ENCODE results near the gene MLKL.
A peak's percentile ranks its signal among the peaks of the same experiment; 100 is the strongest.
"Not testable (repeated sequence)": the region's sequence is repeated elsewhere in the genome, so short reads cannot be mapped to it uniquely, and the experiment has no call there.

MLKL gene

GRCh38 chr16:74699666-74700065, 996 bp downstream of the MLKL start:
- no peak for DNase-seq (ENCODE audit: low read depth)

GRCh38 chr16:74698222-74698621, 2.4 kb downstream of the MLKL start:
- no peak for DNase-seq (ENCODE audit: low read depth)

GRCh38 chr16:74695450-74696422, 4.9 kb downstream of the MLKL start:
- DNase-seq (ENCODE audit: low read depth): peak; percentile 78

- DNase-seq (ENCODE audit: low read depth): no peak
Measured at GRCh38 chr16:74691093-74691855, 9.4 kb downstream of the MLKL start.

GRCh38 chr16:74682556-74682955, 18.1 kb downstream of the MLKL start:
- no peak for DNase-seq (ENCODE audit: low read depth)

GRCh38 chr16:74680681-74681080, 20.0 kb downstream of the MLKL start:
- no peak for DNase-seq (ENCODE audit: low read depth)

GRCh38 chr16:74679983-74680382, 20.7 kb downstream of the MLKL start:
- no peak for DNase-seq (ENCODE audit: low read depth)

GRCh38 chr16:74677868-74678267, 22.8 kb downstream of the MLKL start:
- DNase-seq (ENCODE audit: low read depth): no peak

GRCh38 chr16:74673876-74674275, 26.8 kb downstream of the MLKL start:
- no peak for DNase-seq (ENCODE audit: low read depth)

- not testable (repeated sequence) for DNase-seq (ENCODE audit: low read depth)
Measured at GRCh38 chr16:74668877-74669276, 31.8 kb downstream of the MLKL start.

- DNase-seq (ENCODE audit: low read depth): no peak
Measured at GRCh38 chr16:74667255-74667700, 33.4 kb downstream of the MLKL start.

- peak; percentile 94 for DNase-seq (ENCODE audit: low read depth)
Measured at GRCh38 chr16:74666425-74667254, 34.0 kb downstream of the MLKL start, which contains the start of gene RFWD3. Gene RFWD3, minus strand, starts transcription at chr16:74666877. Its CDS starts 5,428 bp downstream, at chr16:74661449.

- no peak for DNase-seq (ENCODE audit: low read depth)
Measured at GRCh38 chr16:74666010-74666421, 34.6 kb downstream of the MLKL start.

- DNase-seq (ENCODE audit: low read depth): no peak
Measured at GRCh38 chr16:74661064-74661463, 39.6 kb downstream of the MLKL start.

- no peak for DNase-seq (ENCODE audit: low read depth)
Measured at GRCh38 chr16:74660383-74660782, 40.3 kb downstream of the MLKL start.

GRCh38 chr16:74659041-74659440, 41.6 kb downstream of the MLKL start:
- DNase-seq (ENCODE audit: low read depth): no peak

- DNase-seq (ENCODE audit: low read depth): no peak
Measured at GRCh38 chr16:74657870-74658642, 42.6 kb downstream of the MLKL start.

- DNase-seq (ENCODE audit: low read depth): no peak
Measured at GRCh38 chr16:74654536-74655050, 46.1 kb downstream of the MLKL start.

GRCh38 chr16:74652883-74653282, 47.8 kb downstream of the MLKL start:
- DNase-seq (ENCODE audit: low read depth): not testable (repeated sequence)

- DNase-seq (ENCODE audit: low read depth): no peak
Measured at GRCh38 chr16:74652249-74652648, 48.4 kb downstream of the MLKL start.

GRCh38 chr16:74651841-74652240, 48.8 kb downstream of the MLKL start:
- no peak for DNase-seq (ENCODE audit: low read depth)
